SU-DHL-6 (cell line): ENCODE data around the gene LUZP1.

Experiments
- H2AFZ ChIP-seq: fragments of 200-600 bp; sonication (generic); 2 replicates; pipeline ENCODE4 v1.6.1; 2014; ENCODE audit warnings: low read depth, mild to moderate bottlenecking, moderate library complexity, mixed read lengths, antibody characterized with exemption, low read length; ENCODE audit not compliant: severe bottlenecking
- H3F3A ChIP-seq: fragments of 200-600 bp; shearing (Covaris generic); 2 replicates; pipeline ENCODE4 v1.6.0; 2016; ENCODE audit warnings: antibody characterized with exemption, mild to moderate bottlenecking; ENCODE audit not compliant: insufficient read depth
- H3K27ac ChIP-seq: fragments of 200-600 bp; sonication (generic); 2 replicates; pipeline ENCODE4 v1.5.1; 2016; ENCODE audit warnings: low read depth, mild to moderate bottlenecking, low read length, moderate library complexity, mixed read lengths
- H3K27me3 ChIP-seq: fragments of 200-600 bp; sonication (generic), shearing (Covaris generic); 2 replicates; pipeline ENCODE4 v1.6.0; 2014; ENCODE audit warnings: mild to moderate bottlenecking, low read length
- H3K36me3 ChIP-seq: fragments of 200-600 bp; sonication (generic); 2 replicates; pipeline ENCODE4 v1.6.1; 2014; ENCODE audit warnings: mild to moderate bottlenecking, low read length, mixed read lengths
- H3K4me2 ChIP-seq: fragments of 300-600, 200-600 bp; shearing (Covaris generic), sonication (generic); 2 replicates; pipeline ENCODE4 v1.6.0; 2014; ENCODE audit warnings: low read length, low read depth, mild to moderate bottlenecking; ENCODE audit not compliant: poor library complexity, severe bottlenecking
- H3K4me3 ChIP-seq: fragments of 200-600 bp; sonication (generic); 2 replicates; pipeline ENCODE4 v1.5.1; 2014; ENCODE audit warnings: antibody characterized with exemption, low read length, mild to moderate bottlenecking, mixed read lengths; ENCODE audit not compliant: insufficient read depth, poor library complexity, severe bottlenecking
- H3K79me2 ChIP-seq: fragments of 200-600 bp; sonication (generic); 2 replicates; pipeline ENCODE4 v1.6.1; 2014; ENCODE audit warnings: mild to moderate bottlenecking, low read length, moderate library complexity; ENCODE audit not compliant: insufficient read depth
- H3K9ac ChIP-seq: fragments of 200-600 bp; sonication (generic); 2 replicates; pipeline ENCODE4 v1.7.0; 2014; ENCODE audit warnings: mild to moderate bottlenecking, low read length
- H3K9me2 ChIP-seq: fragments of 200-600 bp; sonication (generic); replicated peaks from 2 replicates; pipeline ENCODE4 v1.6.1; 2014; ENCODE audit warnings: low read length; ENCODE audit not compliant: insufficient read depth
- H3K9me3 ChIP-seq: fragments of 200-600 bp; sonication (generic); 2 replicates; pipeline ENCODE4 v1.6.1; 2014; ENCODE audit warnings: low read length, mixed read lengths; ENCODE audit not compliant: insufficient read depth
- H4K20me1 ChIP-seq: fragments of 200-600 bp; sonication (generic); 2 replicates; pipeline ENCODE4 v1.6.1; 2014; ENCODE audit warnings: low read depth, mild to moderate bottlenecking, antibody characterized with exemption, low read length, moderate library complexity, mixed read lengths
- EZH2phosphoT487 ChIP-seq: fragments of 200-600 bp; sonication (generic), shearing (Covaris generic); conservative IDR thresholded peaks from 2 replicates; pipeline ENCODE4 v1.6.1; 2018; ENCODE audit warnings: mild to moderate bottlenecking, antibody characterized with exemption, low read length, moderate library complexity, mixed read lengths
- TF ChIP-seq, protein P1 (sequence below): fragments of 200-600 bp; sonication (generic); IDR thresholded peaks from one replicate; pipeline ENCODE4 v1.5.1; 2017; ENCODE audit warnings: antibody characterized with exemption, mild to moderate bottlenecking, low read length, moderate library complexity; ENCODE audit not compliant: insufficient read depth, poor library complexity, severe bottlenecking

Gene LUZP1

DNA sequence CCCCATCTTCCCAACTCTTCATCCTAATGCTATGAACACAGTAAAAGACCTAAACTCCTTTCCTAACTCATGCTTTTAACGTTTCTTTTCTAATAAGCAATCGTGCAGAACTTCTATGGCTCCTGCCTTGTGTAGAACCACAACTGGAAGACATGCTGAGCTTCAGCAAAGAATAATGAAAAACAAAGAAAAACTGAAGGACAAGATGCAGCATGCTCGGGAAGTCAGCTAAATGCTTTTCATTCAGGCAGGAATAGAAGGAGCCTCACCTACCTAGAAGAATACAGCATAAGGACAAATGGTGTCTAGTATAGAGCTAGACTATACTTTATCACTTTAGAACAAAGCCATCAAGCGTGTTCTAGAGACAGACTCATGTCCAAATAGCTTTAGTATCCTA, 45.9 kb downstream of the LUZP1 start:
- Histone ChIP-seq H3K4me2 (no peak overlapping the region), H3K9me3 (no peaks in the 10 kb centered on the region), H3F3A (no peaks in the 10 kb centered on the region), H4K20me1 (no peaks in the 10 kb centered on the region), H3K79me2 (no peaks in the 10 kb centered on the region), H2AFZ (no peak overlapping the region), H3K27me3 (no peaks in the 10 kb centered on the region), H3K27ac (no peak overlapping the region), H3K4me3 (no peak overlapping the region), H3K36me3 (no peaks in the 10 kb centered on the region), H3K9ac (no peak overlapping the region), H3K9me2 (no peaks in the 10 kb centered on the region)
- TF ChIP-seq, protein P1, sequence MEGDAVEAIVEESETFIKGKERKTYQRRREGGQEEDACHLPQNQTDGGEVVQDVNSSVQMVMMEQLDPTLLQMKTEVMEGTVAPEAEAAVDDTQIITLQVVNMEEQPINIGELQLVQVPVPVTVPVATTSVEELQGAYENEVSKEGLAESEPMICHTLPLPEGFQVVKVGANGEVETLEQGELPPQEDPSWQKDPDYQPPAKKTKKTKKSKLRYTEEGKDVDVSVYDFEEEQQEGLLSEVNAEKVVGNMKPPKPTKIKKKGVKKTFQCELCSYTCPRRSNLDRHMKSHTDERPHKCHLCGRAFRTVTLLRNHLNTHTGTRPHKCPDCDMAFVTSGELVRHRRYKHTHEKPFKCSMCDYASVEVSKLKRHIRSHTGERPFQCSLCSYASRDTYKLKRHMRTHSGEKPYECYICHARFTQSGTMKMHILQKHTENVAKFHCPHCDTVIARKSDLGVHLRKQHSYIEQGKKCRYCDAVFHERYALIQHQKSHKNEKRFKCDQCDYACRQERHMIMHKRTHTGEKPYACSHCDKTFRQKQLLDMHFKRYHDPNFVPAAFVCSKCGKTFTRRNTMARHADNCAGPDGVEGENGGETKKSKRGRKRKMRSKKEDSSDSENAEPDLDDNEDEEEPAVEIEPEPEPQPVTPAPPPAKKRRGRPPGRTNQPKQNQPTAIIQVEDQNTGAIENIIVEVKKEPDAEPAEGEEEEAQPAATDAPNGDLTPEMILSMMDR = no peak
- TF ChIP-seq EZH2phosphoT487 = no peak

DNA sequence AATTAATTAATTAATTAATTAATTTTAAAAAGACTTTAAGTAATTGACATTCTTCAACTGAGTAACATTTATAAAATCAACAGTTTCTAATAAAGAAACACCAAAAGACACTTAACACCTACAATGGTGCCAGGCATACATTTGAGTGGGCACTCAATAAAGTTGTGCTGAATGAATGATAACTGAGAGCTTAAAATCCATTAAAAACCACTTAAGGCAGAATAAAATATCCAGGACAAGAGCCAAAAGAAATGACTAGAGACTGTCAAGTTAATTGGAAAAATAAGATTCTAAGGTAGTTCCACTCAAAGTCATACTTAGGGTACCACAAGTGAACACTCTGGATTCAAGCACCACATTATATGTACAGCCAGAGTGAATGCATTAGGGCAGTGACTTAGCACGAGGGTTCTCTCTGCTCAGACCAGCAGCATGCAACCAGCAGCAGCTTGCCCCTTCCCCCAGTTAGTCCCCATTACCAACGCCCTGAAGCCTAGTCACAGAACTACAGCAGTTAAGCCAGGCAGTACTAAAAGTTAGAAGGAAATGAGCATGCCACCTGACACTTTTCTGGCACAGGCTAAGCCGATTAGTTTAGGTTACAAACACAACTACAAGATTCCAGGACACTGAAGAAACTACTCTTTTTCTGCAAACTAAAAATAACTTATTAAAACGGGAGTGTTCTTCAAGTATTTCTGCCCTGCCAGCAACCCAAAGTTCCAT, 46.5 kb downstream of the LUZP1 start:
- H3K9me3 ChIP-seq = no peaks in the 10 kb centered on the region
- no peaks in the 10 kb centered on the region for H3K79me2 ChIP-seq
- H3K4me2 ChIP-seq = no peak overlapping the region
- no peaks in the 10 kb centered on the region for H3K9me2 ChIP-seq
- H3F3A ChIP-seq = no peaks in the 10 kb centered on the region
- no peaks in the 10 kb centered on the region for H3K36me3 ChIP-seq
- no peak overlapping the region for H3K4me3 ChIP-seq
- H3K27ac ChIP-seq = no peak overlapping the region
- no peak overlapping the region for H3K9ac ChIP-seq
- H3K27me3 ChIP-seq = no peaks in the 10 kb centered on the region
- H4K20me1 ChIP-seq = no peaks in the 10 kb centered on the region
- no peak for TF ChIP-seq EZH2phosphoT487
- TF ChIP-seq, protein P1 = no peak
- no peak overlapping the region for H2AFZ ChIP-seq

DNA sequence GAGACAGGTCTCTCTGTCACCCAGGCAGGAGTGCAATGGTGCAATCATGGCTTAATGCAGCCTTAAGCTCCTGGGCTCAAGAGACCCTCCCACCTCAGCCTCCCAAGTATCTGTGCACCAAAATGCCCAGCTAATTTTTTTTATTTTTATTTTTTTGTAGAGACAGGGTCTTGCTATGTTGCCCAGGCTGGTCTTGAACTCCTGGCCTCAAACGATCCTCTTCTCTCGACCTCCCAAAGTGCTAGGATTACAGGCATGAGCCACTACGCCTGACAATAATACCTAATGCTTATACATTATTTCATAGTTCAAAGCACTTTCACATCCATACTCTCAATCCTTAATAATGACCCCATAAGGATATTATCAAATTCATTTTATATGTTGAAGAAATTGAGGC, 48.3 kb downstream of the LUZP1 start:
- H3K36me3 ChIP-seq = no peaks in the 10 kb centered on the region
- no peaks in the 10 kb centered on the region for H3K79me2 ChIP-seq
- H3K27me3 ChIP-seq = no peaks in the 10 kb centered on the region
- no peak overlapping the region for H3K4me3 ChIP-seq
- H3K9me2 ChIP-seq = no peaks in the 10 kb centered on the region
- no peak overlapping the region for H3K4me2 ChIP-seq
- H3K9me3 ChIP-seq = no peaks in the 10 kb centered on the region
- H4K20me1 ChIP-seq = no peaks in the 10 kb centered on the region
- no peak overlapping the region for H3K27ac ChIP-seq
- H3K9ac ChIP-seq = no peak overlapping the region
- H2AFZ ChIP-seq = no peak overlapping the region
- H3F3A ChIP-seq = no peaks in the 10 kb centered on the region
- no peak for TF ChIP-seq EZH2phosphoT487
- TF ChIP-seq, protein P1 = no peak
